ENCODE measurements around the gene ACHE. TPM values are rescaled to one million over a fixed set of nuclear protein-coding genes. Genes with fewer than 3 reads are reported as not detected.
"Not testable (repeated sequence)": the region's sequence is repeated elsewhere in the genome, so short reads cannot be mapped to it uniquely, and the experiment has no call there.

The ACHE gene
- polyA plus RNA-seq, 2 of the 4 experiments (the other 2 are of a cell fraction), result 0.17 to 0.62 TPM

DNA sequence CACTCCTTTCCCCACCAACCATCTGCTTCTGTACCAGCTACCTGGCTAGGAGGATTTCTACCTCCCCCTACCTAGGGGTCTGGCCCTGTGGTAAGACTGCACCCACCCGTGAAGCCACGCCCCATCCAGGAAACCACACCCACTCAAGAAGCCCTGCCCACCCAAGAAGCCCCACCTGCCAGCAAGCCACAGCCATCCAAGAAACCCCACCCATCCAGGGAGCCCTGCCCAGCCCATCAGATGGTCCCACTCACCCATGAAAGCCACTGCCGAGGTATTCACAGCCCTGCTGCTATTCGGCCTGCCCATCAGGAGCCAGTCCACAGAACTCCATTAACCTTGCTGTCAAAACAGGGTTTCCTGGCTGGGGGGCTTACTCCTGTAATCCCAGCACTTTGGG lies 38.0 kb upstream of the ACHE start:
- Histone ChIP-seq H3K27ac (no peak overlapping the region), H3K4me2 (no peak overlapping the region), H3K9me3 (peaks cover 28% of the 10 kb centered on the region), H3K4me3 (no peak overlapping the region), H3K4me1 (no peaks in the 10 kb centered on the region)
- DNase-seq (ENCODE audit: low read depth in 1 of 2, low spot score in 1 of 2), result no peak
- TF ChIP-seq CHD4 (IDR thresholded peaks at IDR 0.05; ENCODE audit: borderline replicate concordance) (no peak), EHF (CRISPR knock-in tag; IDR thresholded peaks at IDR 0.05) (no peak), FOSL2 (IDR thresholded peaks at IDR 0.05) (no peak), FOSL2 (CRISPR knock-in tag; IDR thresholded peaks at IDR 0.05) (no peak), BHLHE40 (IDR thresholded peaks at IDR 0.05; ENCODE audit: low read depth, low read length) (no peak), HDAC2 (IDR thresholded peaks at IDR 0.05) (no peak), CBX2 (IDR thresholded peaks at IDR 0.05; ENCODE audit: borderline replicate concordance, low read depth) (no peak), JUNB (IDR thresholded peaks at IDR 0.05) (no peak), HOXB5 (CRISPR knock-in tag; IDR thresholded peaks at IDR 0.05) (no peak), RAD21 (conservative IDR thresholded peaks at IDR 0.05 in 1 of 2, IDR thresholded peaks at IDR 0.05 in 1 of 2) (no peak), HEYL (CRISPR knock-in tag; IDR thresholded peaks at IDR 0.05) (no peak), CEBPB (IDR thresholded peaks at IDR 0.05) (no peak), HOXA7 (CRISPR knock-in tag; IDR thresholded peaks at IDR 0.05) (no peak), SMC3 (IDR thresholded peaks at IDR 0.05) (no peak), TP53 (CRISPR knock-in tag; IDR thresholded peaks at IDR 0.05) (no peak), ZSCAN20 (CRISPR knock-in tag; IDR thresholded peaks at IDR 0.05) (no peak), SREBF2 (IDR thresholded peaks at IDR 0.05) (no peak)
- TF ChIP-seq, protein P1, sequence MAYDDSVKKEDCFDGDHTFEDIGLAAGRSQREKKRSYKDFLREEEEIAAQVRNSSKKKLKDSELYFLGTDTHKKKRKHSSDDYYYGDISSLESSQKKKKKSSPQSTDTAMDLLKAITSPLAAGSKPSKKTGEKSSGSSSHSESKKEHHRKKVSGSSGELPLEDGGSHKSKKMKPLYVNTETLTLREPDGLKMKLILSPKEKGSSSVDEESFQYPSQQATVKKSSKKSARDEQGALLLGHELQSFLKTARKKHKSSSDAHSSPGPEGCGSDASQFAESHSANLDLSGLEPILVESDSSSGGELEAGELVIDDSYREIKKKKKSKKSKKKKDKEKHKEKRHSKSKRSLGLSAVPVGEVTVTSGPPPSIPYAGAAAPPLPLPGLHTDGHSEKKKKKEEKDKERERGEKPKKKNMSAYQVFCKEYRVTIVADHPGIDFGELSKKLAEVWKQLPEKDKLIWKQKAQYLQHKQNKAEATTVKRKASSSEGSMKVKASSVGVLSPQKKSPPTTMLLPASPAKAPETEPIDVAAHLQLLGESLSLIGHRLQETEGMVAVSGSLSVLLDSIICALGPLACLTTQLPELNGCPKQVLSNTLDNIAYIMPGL (CRISPR knock-in tag; IDR thresholded peaks at IDR 0.05; ENCODE audit: borderline replicate concordance), result no peak
- TF ChIP-seq, protein P2, sequence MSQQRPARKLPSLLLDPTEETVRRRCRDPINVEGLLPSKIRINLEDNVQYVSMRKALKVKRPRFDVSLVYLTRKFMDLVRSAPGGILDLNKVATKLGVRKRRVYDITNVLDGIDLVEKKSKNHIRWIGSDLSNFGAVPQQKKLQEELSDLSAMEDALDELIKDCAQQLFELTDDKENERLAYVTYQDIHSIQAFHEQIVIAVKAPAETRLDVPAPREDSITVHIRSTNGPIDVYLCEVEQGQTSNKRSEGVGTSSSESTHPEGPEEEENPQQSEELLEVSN (IDR thresholded peaks at IDR 0.05; ENCODE audit: borderline replicate concordance, low read depth), result no peak
- ATAC-seq, result peak in 1 of 2 experiments; percentile 40; a peak in 1 of 6 replicates
- ChIA-PET CTCF (interaction anchor here (1.2 to 3.1 kb wide), 2 partner anchors 9 to 125 kb away, joined by 3 to 14 read pairs; no protein-coding TSS in a partner anchor), POLR2A (no interaction called here)
- FAIRE-seq, result no peak
- 6% methylated on average over 2 of the region's 4 CpGs for WGBS (ENCODE audit: missing lambda C conversion rate)

GRCh38 chr7:100929808-100930174 lies 34.1 kb upstream of the ACHE start:
- CTCF ChIA-PET, result interaction anchor here (0.5 kb wide), 1 partner anchor 221 kb away, joined by 3 read pairs; no protein-coding TSS in a partner anchor
- 62% methylated on average over 1 of the region's 1 CpG for whole genome bisulfite sequencing (ENCODE audit: missing lambda C conversion rate)
- Histone ChIP-seq H3K4me3 (no peak overlapping the region), H3K27ac (no peak overlapping the region), H3K4me2 (no peak overlapping the region), H3K4me1 (no peaks in the 10 kb centered on the region), H3K9me3 (peaks cover 16% of the 10 kb centered on the region; the same call in 2 of the 3 replicates)
- no peak for DNase-seq (ENCODE audit: low read depth in 1 of 2, low spot score in 1 of 2)
- POLR2A ChIA-PET, result no interaction called here
- TF ChIP-seq TFCP2L1 (CRISPR knock-in tag; IDR thresholded peaks at IDR 0.05) (no peak), NPAS2 (CRISPR knock-in tag; IDR thresholded peaks at IDR 0.05; ENCODE audit: borderline replicate concordance) (no peak), CHD2 (IDR thresholded peaks at IDR 0.05; ENCODE audit: low read length, partially characterized antibody) (no peak), FOSB (CRISPR knock-in tag; IDR thresholded peaks at IDR 0.05) (no peak), RARB (CRISPR knock-in tag; IDR thresholded peaks at IDR 0.05) (no peak), KDM1A (IDR thresholded peaks at IDR 0.05; ENCODE audit: low read depth) (no peak), HES2 (IDR thresholded peaks at IDR 0.05) (no peak), POLR2A (IDR thresholded peaks at IDR 0.05; ENCODE audit: low read length) (no peak), POLR2AphosphoS2 (conservative IDR thresholded peaks at IDR 0.05; ENCODE audit: low read length) (no peak), EHMT2 (IDR thresholded peaks at IDR 0.05; ENCODE audit: low read depth) (no peak), RFX5 (IDR thresholded peaks at IDR 0.05) (no peak), ZSCAN20 (CRISPR knock-in tag; IDR thresholded peaks at IDR 0.05) (no peak)
- TF ChIP-seq, protein P3, sequence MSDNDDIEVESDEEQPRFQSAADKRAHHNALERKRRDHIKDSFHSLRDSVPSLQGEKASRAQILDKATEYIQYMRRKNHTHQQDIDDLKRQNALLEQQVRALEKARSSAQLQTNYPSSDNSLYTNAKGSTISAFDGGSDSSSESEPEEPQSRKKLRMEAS (IDR thresholded peaks at IDR 0.05), result no peak
- TF ChIP-seq, protein P4, sequence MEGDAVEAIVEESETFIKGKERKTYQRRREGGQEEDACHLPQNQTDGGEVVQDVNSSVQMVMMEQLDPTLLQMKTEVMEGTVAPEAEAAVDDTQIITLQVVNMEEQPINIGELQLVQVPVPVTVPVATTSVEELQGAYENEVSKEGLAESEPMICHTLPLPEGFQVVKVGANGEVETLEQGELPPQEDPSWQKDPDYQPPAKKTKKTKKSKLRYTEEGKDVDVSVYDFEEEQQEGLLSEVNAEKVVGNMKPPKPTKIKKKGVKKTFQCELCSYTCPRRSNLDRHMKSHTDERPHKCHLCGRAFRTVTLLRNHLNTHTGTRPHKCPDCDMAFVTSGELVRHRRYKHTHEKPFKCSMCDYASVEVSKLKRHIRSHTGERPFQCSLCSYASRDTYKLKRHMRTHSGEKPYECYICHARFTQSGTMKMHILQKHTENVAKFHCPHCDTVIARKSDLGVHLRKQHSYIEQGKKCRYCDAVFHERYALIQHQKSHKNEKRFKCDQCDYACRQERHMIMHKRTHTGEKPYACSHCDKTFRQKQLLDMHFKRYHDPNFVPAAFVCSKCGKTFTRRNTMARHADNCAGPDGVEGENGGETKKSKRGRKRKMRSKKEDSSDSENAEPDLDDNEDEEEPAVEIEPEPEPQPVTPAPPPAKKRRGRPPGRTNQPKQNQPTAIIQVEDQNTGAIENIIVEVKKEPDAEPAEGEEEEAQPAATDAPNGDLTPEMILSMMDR (IDR thresholded peaks at IDR 0.05), result no peak
- FAIRE-seq, result no peak
- ATAC-seq, result no peak

DNA sequence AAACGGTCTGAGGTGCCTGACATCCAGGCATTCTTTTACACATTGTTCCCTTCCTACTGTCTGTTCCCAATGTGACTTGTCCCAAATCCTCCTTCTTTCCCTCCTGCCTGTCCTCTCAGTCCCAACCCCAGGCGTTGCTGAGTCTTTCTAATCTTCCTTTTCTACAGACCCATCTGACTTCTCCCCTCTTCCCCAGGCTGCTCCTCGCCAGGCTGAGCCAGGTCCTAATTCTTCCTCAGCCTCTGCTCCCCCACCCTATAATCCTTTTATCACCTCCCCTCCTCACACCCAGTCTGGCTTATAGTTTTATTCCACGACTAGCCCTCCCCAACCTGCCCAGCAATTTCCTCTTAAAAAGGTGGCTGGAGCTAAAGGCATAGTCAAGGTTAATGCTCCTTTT lies 27.9 kb upstream of the ACHE start:
- H3K4me3 ChIP-seq; H3K27ac ChIP-seq; H3K4me2 ChIP-seq; POLR2A ChIA-PET; CTCF ChIA-PET; H3K9me3 ChIP-seq; FAIRE-seq; H3K4me1 ChIP-seq; DNase-seq (ENCODE audit: low read depth in 1 of 2, low spot score in 1 of 2); ATAC-seq: not testable (repeated sequence)
- 22% methylated on average over 4 of the region's 4 CpGs for WGBS (ENCODE audit: missing lambda C conversion rate)
